Osteocyte (in vitro differentiated cells): Measurements from ENCODE around the gene ITGA6. TPM values are rescaled to one million over a fixed set of nuclear protein-coding genes. Genes with fewer than 3 reads are reported as not detected.

Experiments
- DNase-seq: peaks from one replicate; pipeline ENCODE4 v3.0.0; 2021; ENCODE audit warnings: mixed read lengths; ENCODE audit not compliant: unreplicated experiment; ENCODE audit errors: extremely low spot score
- H3K27ac Mint-ChIP-seq: one replicate; pipeline ENCODE4 v1.8.0; 2021; ENCODE audit warnings: mild to moderate bottlenecking, mixed read lengths; ENCODE audit not compliant: unreplicated experiment
- H3K27me3 Mint-ChIP-seq: one replicate; pipeline ENCODE4 v1.8.0; 2021; ENCODE audit warnings: mixed read lengths; ENCODE audit not compliant: unreplicated experiment
- H3K36me3 Mint-ChIP-seq: one replicate; pipeline ENCODE4 v1.8.0; 2021; ENCODE audit warnings: mixed read lengths; ENCODE audit not compliant: unreplicated experiment
- H3K4me1 Mint-ChIP-seq: one replicate; pipeline ENCODE4 v1.8.0; 2021; ENCODE audit warnings: mixed read lengths; ENCODE audit not compliant: unreplicated experiment
- H3K4me3 Mint-ChIP-seq: one replicate; pipeline ENCODE4 v1.8.0; 2021; ENCODE audit warnings: mild to moderate bottlenecking, moderate library complexity, mixed read lengths; ENCODE audit not compliant: unreplicated experiment
- H3K9me3 Mint-ChIP-seq: one replicate; pipeline ENCODE4 v1.8.0; 2021; ENCODE audit warnings: mixed read lengths; ENCODE audit not compliant: unreplicated experiment
- CTCF ChIP-seq: fragments of 200-600 bp; sonication (generic); IDR thresholded peaks from 2 replicates; pipeline ENCODE4 v1.5.0; 2021; ENCODE audit warnings: antibody characterized with exemption, mild to moderate bottlenecking, moderate library complexity
- total RNA-seq: library from RNA; stranded (reverse); gene quantifications from 2 replicates; pipeline ENCODE4 v1.2.1, GENCODE V29; 2021

Gene ITGA6
- total RNA-seq, 1 donor from 2014 or later = 4.2 TPM

DNA sequence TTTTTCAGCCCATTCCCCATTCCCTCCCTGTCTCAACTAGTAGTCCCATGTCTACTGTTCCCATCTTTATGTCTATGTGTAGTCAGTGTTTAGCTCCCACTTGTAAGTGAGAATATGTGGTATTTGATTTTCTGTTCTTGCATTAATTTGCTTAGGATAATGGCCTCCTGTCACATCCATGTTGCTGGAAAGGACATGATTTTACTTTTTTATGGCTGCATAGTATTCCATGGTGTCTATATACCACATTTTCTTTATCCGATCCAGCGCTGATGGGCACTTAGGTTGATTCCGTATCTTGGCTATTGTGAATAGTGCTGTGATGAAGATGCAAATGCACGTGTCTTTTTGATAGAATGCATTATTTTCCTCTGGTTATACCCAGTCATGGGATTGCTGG lies 21.7 kb upstream of the ITGA6 start:
- no peaks in the 10 kb centered on the region for H3K9me3 Mint-ChIP-seq
- no peak for DNase-seq
- H3K27ac Mint-ChIP-seq = no peak overlapping the region
- H3K4me1 Mint-ChIP-seq = peaks cover 2% of the 10 kb centered on the region
- no peak for TF ChIP-seq CTCF
- no peaks in the 10 kb centered on the region for H3K27me3 Mint-ChIP-seq
- H3K36me3 Mint-ChIP-seq = no peaks in the 10 kb centered on the region
- H3K4me3 Mint-ChIP-seq = no peak overlapping the region

- TF ChIP-seq CTCF = no peak
- Mint-ChIP-seq H3K9me3 (no peaks in the 10 kb centered on the region), H3K4me3 (no peak overlapping the region), H3K27me3 (no peaks in the 10 kb centered on the region), H3K36me3 (no peaks in the 10 kb centered on the region), H3K27ac (no peak overlapping the region), H3K4me1 (peaks cover 2% of the 10 kb centered on the region)
- no peak for DNase-seq
Measured at GRCh38 chr2:172408143-172408766, 19.1 kb upstream of the ITGA6 start.

DNA sequence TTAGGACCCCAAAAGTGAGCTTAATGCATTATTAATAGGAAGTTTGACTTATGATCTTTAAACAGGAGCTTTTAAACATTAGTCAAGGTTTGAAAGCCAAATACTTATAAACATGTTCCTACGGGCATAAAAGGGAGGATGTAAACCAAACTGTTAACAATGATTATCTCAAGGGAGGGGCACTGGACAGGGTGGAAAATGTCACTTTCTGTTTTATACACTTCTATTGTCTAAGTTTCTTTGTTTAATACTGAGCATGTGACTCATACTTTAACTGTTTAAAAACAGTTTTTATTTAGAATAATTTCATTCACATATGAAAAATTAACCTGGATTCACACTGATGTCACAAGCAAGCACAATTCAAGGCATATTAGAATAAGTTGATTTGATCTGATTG lies 18.3 kb upstream of the ITGA6 start:
- no peaks in the 10 kb centered on the region for H3K27me3 Mint-ChIP-seq
- no peak overlapping the region for H3K4me3 Mint-ChIP-seq
- TF ChIP-seq CTCF = no peak
- no peak for DNase-seq
- H3K9me3 Mint-ChIP-seq = no peaks in the 10 kb centered on the region
- H3K36me3 Mint-ChIP-seq = no peaks in the 10 kb centered on the region
- no peak overlapping the region for H3K27ac Mint-ChIP-seq
- H3K4me1 Mint-ChIP-seq = peaks cover 2% of the 10 kb centered on the region

GRCh38 chr2:172412984-172413492 lies 14.3 kb upstream of the ITGA6 start:
- Mint-ChIP-seq H3K27ac (no peak overlapping the region), H3K4me3 (no peak overlapping the region), H3K36me3 (no peaks in the 10 kb centered on the region), H3K27me3 (no peaks in the 10 kb centered on the region), H3K4me1 (no peaks in the 10 kb centered on the region), H3K9me3 (no peaks in the 10 kb centered on the region)
- no peak for DNase-seq
- TF ChIP-seq CTCF = no peak

DNA sequence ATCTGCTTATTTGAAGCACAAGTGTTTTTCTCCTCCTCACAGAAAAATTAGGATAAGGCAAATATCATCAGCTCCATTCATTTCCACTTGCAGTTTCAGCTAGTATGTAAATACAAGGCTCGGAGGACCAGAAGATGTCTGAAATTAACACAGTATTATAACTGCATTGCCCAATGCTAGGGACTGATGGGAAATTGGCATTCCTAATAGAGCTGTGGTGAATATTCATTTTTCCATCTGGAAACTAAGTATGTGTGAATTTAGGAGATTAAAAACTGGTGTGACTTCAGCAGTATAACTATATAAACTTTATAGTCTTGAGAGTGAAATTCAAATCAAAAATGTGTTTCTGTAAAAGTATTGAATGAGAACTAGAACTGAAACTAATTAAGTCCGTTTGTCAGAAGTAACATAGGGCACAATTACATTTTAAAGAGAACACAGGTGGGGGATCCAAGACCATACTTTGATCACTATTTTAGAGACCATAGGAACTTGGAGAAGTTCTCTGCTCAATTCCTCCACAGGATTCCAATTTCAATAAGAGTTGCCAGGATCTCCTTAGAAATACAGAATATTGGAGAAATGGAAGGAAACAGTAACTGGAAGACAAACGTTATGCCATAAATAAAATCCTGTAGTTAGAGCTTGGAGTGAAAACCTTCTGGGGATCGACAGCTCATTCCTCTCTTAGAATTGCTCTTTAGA lies 12.1 kb upstream of the ITGA6 start:
- no peaks in the 10 kb centered on the region for H3K27me3 Mint-ChIP-seq
- H3K4me3 Mint-ChIP-seq = no peak overlapping the region
- no peak overlapping the region for H3K27ac Mint-ChIP-seq
- no peak for DNase-seq
- no peaks in the 10 kb centered on the region for H3K36me3 Mint-ChIP-seq
- no peaks in the 10 kb centered on the region for H3K4me1 Mint-ChIP-seq
- H3K9me3 Mint-ChIP-seq = no peaks in the 10 kb centered on the region
- no peak for TF ChIP-seq CTCF
